HG03565 (cell line): ENCODE measurements around the gene HOXC5.
"Not testable (repeated sequence)": the region's sequence is repeated elsewhere in the genome, so short reads cannot be mapped to it uniquely, and the experiment has no call there.

Source experiments
- ATAC-seq: cut with Tn5 transposase; IDR thresholded peaks from one replicate; pipeline ENCODE4 v1.9.1; 2021; ENCODE audit warnings: mild to moderate bottlenecking, moderate library complexity; ENCODE audit not compliant: unreplicated experiment

Gene HOXC5

DNA sequence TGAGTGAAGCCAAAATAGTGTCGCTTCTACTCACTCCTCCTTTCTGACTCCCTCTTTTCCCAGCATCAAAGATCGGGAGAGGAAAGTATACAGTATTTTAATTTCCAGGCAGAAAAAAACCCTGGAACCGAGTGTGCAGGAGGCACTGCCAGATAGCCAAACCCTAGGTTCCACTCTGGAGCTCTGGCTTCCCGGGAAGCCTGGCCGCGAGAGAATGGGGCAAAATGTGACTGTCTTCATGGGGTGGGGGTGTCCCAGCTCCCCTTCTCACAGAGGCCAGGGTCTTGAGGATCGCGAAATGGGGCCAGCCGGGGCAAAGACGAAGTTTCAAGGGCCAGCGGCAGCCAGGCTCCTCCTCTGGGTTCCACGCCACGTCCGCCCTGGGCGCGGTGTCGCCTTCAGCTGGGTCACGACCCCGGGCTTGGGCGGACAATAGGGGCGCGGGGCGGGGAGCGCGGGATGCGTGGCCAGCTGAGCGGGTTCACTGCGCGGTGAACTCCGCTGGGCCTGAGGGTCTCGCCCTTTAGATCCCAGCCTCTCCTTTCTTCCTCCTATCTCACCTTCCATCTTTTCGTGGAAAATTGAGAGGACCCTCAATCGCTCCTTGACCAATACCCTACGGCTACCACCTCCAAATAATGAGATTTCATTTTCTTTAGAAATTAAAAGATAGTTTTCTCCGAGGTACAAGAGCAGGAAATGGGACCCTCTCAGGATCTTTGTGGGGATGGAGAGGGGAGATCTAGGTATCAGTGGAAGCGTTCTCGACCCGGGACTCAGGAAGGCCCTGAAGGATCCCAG is 27.5 kb downstream of the HOXC5 start:
- no peak for ATAC-seq

DNA sequence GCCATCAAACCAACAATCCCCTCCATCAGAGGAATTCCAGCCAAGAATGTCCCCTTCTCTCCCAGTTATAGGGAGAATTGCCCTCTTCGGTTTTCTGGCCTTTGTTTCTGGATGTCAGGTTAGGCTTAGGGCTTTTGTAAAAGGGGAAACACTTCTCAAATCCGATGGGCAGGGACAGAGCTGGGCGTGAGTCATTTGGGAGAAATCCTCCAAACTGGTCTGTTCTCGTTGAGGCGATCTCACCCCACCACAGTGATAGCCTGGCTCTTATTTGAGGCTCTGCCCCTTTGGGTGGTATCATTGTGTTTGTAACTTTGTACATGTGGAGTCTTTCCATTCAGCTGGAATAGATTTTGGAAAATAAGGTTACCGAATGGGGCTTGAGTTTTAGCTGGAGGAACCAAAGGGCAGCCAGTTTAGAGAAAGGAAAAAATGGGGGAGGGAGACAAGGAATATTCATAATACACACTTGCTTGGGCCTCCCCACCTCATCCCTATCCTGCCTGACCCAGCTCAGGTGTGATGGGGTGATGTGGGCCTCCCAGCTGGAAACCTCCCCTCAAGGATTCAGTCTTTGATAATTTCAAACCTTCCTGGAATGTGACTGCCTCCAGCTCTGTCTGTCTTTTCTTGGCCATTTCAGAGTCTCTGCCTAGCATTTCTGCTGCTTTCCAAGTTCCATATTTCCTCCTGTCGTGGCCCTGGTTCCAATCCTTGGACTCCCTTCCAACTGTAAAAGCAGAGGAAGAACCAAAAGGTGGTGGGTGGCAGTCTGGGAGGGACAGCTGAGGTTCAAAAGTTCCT is 28.3 kb downstream of the HOXC5 start:
- ATAC-seq: no peak

DNA sequence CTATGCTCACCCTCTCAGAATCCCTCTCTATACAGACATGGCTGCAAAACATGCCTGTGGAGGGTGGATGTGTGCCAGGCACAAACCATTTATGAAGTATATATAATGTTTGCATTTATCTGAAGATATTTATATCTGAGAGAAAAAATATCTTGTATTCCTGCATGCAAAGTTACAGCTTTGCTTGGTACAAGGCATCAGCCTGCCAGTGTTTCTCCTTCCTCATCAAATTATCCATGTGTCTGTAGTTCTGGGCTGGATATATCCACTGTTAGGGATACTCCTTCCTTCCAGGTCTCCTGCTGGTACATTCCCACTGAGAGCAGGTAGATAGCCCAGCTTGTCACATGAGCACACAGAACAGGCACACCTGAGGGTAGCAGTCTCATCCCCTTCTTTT is 32.8 kb downstream of the HOXC5 start:
- ATAC-seq: no peak

DNA sequence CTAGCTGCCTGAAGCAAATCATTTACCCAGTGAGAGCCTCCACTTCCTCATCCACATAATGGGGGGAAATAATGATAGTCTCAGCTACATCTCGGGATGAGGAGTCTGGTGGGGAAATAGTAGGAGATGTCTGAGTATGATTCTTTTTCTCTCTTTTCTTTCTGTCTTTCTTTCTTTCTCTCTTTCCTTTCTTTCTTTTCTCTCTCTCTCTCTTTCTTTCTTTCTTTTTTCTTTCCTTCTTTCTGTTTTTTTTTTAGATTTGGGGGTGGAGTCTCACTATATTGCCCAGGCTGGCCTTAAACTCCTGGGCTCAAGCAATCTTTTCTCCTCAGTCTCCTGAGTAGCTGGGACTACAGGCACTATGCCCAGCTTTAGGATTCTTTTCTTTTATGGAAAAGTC is 33.6 kb downstream of the HOXC5 start:
- ATAC-seq: no peak

DNA sequence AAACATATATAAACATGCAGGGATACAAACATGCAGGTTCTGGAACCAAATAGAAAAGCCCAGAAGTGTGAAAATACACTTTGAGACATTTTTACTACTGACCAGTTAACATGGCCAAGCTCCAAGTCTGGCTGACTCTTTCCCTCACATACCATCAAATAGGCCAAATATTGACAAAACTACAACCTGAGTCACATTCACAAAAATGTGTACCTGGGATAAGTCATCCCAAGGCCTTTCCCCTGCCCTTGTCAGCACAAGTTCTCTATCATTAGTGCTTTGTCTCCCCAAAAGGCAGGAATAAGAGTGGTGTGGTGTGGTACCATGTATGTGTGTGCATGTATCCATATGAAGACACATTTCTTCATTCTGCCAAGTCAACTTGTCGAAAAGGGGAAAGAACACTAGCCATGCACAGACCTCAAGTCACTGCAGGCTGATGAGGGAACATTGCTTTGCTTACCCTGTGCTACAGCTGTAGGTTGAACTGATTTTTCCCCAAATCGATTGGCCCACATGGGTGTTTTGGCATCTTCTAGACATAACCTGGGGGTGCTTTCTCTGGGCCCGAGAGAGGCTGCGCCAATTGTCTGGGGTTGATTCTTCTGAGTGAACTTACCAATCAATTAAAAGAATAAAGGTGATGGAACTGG is 35.7 kb downstream of the HOXC5 start:
- ATAC-seq: no peak

DNA sequence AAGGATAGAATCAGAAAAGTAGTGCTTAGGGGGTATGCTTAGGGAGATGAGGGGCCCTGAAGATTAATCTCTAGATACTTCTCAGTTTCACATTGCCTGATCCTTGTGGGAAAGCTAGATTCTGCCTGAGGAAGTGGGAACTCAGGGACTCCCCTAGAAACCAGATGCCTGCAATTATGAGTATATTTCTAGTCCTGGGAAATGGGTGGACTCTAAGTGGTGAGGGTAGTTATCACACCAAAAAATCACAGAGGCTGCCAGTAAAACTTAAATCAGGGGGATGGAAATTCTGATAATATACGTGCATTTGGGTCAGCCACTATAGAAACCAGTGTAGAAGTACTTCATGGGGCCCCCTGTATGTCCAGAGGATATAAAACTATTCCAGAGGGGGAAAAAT is 39.1 kb downstream of the HOXC5 start:
- no peak for ATAC-seq

DNA sequence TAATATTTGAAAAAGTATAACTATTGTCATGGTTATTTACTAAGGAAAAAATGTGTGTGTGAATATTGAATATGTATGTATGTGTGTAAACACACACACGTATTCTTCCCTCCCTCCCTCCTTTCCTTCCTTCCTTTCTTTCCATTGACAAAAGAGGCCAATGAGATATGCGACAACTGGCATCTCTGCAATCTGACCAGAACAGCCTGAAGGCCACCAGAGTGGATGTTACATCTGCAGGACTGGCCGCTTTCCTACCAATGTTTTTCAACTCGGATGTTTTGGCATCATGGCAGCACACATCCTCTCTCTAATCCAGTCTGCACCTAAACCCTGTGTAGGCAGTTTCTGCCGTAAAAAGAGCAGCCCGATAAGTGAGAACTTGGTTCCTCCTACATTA is 41.5 kb downstream of the HOXC5 start:
- ATAC-seq: no peak

DNA sequence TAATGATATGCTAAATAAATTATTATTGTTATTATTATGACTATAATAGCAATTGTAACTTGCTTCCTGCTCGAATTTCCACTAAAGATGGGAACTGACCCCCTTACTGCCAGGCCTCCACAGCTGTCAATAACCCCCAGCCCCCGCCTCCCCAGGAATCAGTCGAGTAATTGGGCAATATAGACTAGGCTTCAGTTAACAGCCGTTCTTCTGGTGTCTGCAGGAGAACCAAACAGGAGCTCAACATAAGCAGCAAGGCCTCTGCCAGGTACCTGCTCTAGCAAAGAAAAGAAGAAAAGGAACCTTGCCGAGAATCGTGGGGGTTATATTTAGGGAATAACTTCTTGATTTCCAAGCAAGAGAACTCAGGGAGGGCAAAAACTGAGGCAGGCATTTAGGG is 42.6 kb downstream of the HOXC5 start:
- ATAC-seq: no peak

DNA sequence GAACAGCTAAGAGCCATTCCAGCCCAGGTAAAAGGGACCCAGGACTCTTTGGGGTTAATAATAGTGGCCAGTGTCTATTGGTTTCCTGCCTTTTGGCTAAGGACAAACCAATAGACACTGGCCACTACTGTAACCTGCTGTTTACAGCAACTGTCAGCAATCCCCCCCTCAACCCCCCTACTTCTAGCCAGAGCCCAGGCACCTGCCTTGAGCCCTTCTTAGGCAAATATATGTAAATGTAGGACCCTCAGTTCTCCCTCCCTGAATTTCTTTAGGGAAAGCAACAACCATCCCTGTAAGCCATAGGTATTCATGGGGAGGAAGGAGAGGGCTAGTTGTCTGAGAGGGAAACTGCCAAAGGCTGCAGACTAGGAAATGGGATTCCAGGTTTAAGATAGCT is 43.1 kb downstream of the HOXC5 start:
- no peak for ATAC-seq

DNA sequence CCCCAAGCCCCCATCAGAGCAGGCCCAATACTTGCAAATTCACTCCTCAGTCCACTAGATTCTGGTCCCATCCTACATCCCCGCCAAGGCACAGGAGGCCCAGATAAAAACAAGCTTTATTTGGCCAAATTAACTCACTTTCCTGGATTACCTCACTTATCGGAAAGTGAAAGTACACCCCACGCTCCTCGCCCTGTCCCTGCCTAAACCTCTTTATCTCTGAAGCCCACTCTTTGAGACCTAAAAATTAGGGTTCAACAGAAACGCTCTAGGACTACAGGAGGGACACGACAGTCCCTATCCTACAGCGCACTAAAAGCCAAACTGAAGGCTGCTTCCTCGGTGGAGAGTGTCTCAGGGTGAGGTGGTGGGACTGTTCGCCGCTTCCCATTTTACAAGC is 45.0 kb downstream of the HOXC5 start:
- ATAC-seq: not testable (repeated sequence)

DNA sequence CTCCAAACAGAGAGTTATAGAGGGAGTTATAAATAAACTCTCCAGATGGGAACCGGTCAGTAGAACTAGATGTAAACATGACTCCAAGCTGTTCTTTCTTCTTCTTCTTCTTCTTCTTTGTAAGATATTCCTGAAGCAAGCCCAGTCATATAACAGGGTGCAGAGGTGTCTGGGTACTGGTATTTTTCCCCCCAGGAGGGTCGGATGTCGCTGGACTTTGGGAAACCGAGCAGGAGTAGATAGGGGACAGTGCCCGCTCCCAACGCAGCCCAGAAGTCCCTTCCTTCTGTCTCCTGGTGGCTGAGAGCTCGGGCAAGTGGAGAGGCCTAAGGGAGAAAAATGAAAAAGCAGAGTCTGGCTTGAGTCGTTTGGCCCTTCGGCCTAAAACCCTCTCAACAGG is 46.3 kb downstream of the HOXC5 start:
- not testable (repeated sequence) for ATAC-seq

DNA sequence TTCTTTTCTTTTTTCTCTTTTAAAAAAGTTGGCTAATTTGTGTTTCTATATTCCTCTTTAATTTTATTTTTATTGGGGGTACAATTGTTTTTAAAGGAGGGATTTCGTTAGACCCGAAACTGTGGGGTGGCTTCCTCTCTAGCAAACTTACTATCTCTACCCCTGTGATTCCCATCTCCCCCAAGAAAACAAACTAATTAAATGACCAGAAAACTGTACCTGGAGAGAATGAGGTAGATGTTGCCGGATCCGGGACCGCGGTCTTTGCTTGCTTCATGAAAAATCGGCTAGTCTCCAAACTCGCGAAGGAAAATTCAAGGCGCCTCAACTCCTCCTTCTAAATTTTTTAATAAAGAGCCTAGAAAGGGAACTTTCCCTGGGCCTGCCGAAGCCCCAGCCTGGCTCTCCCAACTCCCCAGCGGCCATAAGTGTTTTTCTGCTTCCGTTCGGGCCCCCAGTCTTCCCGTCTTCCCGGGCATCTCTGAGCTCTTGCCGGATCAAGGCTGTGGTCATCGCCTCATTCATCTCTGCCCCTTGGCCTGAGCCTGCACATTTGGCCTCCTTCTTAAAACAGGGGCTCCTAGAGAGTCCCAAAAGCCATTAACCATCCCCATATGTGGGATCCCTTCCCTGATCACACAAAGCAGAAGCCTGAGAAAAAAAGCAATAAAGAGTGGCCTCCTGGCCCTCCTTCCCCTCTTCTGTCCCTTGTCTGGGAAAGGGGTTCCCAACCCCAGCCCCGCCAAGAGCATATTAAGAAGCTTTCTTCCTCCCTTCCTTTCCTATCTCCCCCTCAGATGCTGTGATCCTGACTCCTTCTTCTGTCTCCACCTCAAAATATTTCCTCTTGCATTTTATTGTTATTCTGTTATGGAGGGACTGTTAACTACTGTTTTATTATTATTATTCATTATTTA is 47.4 kb downstream of the HOXC5 start:
- ATAC-seq: not testable (repeated sequence)

DNA sequence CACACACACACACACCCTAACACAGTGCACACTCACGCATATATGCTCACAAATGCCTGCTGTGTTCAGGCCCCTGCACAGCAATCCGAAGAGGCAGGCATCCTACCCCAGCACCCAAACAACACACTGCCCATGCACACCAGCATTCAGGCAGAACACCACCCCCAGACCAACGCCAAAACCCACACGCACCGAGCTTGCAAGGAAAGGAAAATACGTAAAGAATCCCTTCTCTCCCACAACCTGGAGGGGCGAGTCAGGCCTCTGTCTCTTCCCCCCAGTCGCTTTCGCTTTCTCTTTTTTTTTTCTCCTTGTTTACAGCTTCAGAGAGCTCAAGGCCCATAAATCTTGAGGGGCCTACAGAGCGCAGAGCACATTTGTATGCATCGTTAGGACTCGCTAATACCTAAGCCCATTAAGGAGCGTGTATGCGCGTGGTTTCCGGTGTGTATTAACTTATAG is 48.2 kb downstream of the HOXC5 start:
- ATAC-seq: not testable (repeated sequence)

DNA sequence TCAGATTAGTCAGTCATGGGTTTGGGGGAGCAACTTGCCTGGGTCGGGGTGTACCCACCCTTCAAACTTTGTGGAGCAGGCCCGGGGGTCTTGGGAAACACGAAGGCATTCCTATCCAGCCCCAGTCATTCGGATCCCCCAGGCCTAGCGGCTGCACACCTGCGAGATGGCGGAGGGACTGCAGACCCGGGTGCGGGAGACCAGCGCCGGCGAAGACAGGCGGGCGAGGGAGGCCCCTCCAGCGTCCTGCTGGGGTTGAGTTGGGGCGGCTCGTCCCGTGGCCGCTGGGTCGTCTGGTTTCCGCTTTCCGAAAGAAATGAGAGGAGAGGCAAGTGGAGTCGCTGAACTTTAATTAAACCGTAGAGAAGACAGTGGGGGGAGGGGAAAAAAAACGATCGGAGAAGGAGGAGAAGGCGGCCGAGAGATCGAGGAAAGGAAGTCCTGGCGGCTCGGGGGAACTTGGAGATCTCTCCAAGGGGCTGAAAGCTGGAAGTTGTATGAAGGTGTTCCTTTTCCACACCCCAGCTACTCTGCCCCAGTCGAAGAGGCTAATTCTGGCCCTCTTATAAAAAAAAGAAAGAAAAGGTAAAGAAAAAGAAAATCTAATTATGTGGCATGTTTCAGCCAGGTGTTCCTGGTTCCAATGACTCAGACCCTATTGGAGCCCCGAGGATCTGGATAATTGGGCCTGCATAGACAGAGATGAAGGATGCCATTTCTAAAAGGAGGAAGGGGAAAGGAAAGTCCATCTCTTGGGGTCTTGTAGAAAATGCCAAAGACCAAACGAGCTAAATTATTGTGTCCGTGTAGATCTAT is 48.9 kb downstream of the HOXC5 start:
- not testable (repeated sequence) for ATAC-seq

DNA sequence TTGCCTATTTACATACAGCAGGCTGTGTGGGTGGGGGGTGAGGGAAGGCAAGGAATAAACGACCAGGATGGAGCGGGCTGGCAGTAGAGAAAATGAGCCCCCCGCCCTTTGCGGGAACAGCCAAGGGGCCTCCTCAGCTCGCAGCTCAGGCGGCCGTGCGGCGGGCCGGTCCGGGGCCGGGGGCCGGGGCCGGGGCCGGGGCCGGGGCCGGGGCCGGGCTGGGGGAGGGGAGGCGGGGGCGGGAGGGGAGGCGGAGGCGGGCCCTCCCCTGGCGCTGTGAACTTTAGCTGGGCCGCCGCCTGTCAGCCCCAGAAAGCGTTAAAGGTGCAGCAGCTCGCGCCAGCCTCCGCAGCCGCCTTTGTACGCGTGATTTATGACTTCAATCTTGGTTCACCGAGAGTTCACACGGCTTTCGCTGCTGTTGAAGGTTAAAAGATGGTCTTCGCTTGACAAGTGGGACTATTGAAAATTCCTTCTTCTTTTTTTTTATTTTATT is 49.6 kb downstream of the HOXC5 start:
- ATAC-seq: no peak
